ENCODE results near the gene VPS33B.

Gene VPS33B

DNA sequence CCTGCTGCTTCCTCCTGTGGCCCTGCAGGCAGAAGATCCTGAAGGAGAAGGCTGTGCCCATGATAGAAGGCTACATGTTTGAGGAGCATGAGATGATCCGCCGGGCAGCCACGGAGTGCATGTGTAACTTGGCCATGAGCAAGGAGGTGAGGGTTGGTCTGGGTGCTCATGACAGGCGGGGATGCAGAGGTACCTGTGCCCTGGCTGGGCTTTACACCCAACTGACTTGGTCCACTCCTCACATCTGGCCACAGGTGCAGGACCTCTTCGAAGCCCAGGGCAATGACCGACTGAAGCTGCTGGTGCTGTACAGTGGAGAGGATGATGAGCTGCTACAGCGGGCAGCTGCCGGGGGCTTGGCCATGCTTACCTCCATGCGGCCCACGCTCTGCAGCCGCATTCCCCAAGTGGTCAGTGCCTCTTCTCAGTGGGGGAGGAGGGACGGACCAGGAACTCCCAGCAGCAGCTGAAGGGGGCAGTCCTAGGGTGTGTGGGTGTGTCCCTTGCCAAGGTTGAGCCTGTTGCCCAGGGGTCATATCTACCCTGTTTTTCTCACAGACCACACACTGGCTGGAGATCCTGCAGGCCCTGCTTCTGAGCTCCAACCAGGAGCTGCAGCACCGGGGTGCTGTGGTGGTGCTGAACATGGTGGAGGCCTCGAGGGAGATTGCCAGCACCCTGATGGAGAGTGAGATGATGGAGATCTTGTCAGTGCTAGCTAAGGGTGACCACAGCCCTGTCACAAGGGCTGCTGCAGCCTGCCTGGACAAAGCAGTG is 69.3 kb downstream of the VPS33B start:
- no peak for DNase-seq (ENCODE audit: low read depth in 2 of 2)

- no peak for DNase-seq (ENCODE audit: low read depth in 2 of 2)
Observed at GRCh38 chr15:90950676-90951075, 71.7 kb downstream of the VPS33B start.

- no peak for DNase-seq (ENCODE audit: low read depth in 2 of 2)
Observed at GRCh38 chr15:90949979-90950675, 72.3 kb downstream of the VPS33B start.

Data from stimulated activated CD4-positive, alpha-beta T cell treated with anti-CD3 and anti-CD28 coated beads, Interleukin-1b, Interleukin-23, amount 100 ng/mL, for 1 hour (primary cell).